CD14-positive monocyte (primary cell): ENCODE data around the gene KLF14. TPM values are rescaled to one million over a fixed set of nuclear protein-coding genes. Genes with fewer than 3 reads are reported as not detected.
A peak's percentile ranks its signal among the peaks of the same experiment; 100 is the strongest.

Experiments
- DNase-seq, 3 donors: peaks; one replicate each; pipeline ENCODE4 v3.0.0-alpha.2; 2011 to 2022
- H2AFZ ChIP-seq: 2 replicates; pipeline ENCODE4 v1.6.0; 2012; ENCODE audit warnings: mild to moderate bottlenecking, low read depth, low read length, inconsistent platforms; ENCODE audit not compliant: insufficient read depth, poor library complexity, severe bottlenecking
- H3K27ac ChIP-seq, 2 donors: 1 replicate in 1 of 2; 2 replicates in 1 of 2; pipeline ENCODE4 v1.5.1; 2012 to 2013; ENCODE audit warnings: low read length in 2 of 2, control low read depth in 1 of 2, inconsistent platforms in 1 of 2, low read depth in 1 of 2, mild to moderate bottlenecking in 1 of 2
- H3K27me3 ChIP-seq, 2 donors: one replicate each; pipeline versions ENCODE4 v1.6.0 to v1.6.1; 2011 to 2013; ENCODE audit warnings: low read length in 2 of 2; ENCODE audit not compliant: control insufficient read depth in 2 of 2, insufficient read depth in 2 of 2
- H3K36me3 ChIP-seq, 2 donors: replicated peaks in 1 of 2; 1 replicate in 1 of 2; 2 replicates in 1 of 2; pipeline versions ENCODE4 v1.5.1 to v1.6.1; 2012 to 2013; ENCODE audit warnings: low read length in 2 of 2, control low read depth in 1 of 2, inconsistent platforms in 1 of 2, mild to moderate bottlenecking in 1 of 2; ENCODE audit not compliant: insufficient read depth in 2 of 2, control insufficient read depth in 1 of 2
- H3K4me1 ChIP-seq, 2 donors: 1 replicate in 1 of 2; 2 replicates in 1 of 2; pipeline versions ENCODE4 v1.5.1 to v1.6.1; 2012 to 2013; ENCODE audit warnings: low read length in 2 of 2, control low read depth in 1 of 2, inconsistent platforms in 1 of 2, mild to moderate bottlenecking in 1 of 2, moderate library complexity in 1 of 2; ENCODE audit not compliant: insufficient read depth in 2 of 2, control insufficient read depth in 1 of 2
- H3K4me2 ChIP-seq: replicated peaks from 2 replicates; pipeline ENCODE3; 2012; ENCODE audit warnings: low read length, moderate library complexity, mild to moderate bottlenecking; ENCODE audit not compliant: poor library complexity, severe bottlenecking; ENCODE audit errors: extremely low read depth
- H3K4me3 ChIP-seq, 3 experiments: fragments of 200-600 bp in 1 of 3; sonication (generic) in 1 of 3; replicated peaks in 1 of 3; 1 replicate in 2 of 3; 2 replicates in 1 of 3; pipeline ENCODE4 v1.5.1; 2011 to 2013; ENCODE audit warnings: low read length in 3 of 3, mild to moderate bottlenecking in 3 of 3, control low read depth in 2 of 3, low read depth in 2 of 3, inconsistent platforms in 1 of 3, moderate library complexity in 1 of 3
- H3K79me2 ChIP-seq: 2 replicates; pipeline ENCODE4 v1.6.0; 2012; ENCODE audit warnings: mild to moderate bottlenecking, control low read depth, inconsistent platforms, low read length, moderate library complexity; ENCODE audit not compliant: insufficient read depth
- H3K9ac ChIP-seq: 2 replicates; pipeline ENCODE4 v1.6.0; 2017; ENCODE audit warnings: low read length, mild to moderate bottlenecking; ENCODE audit not compliant: insufficient read depth, poor library complexity, severe bottlenecking
- H3K9me3 ChIP-seq, 2 donors: replicated peaks in 1 of 2; 1 replicate in 1 of 2; 2 replicates in 1 of 2; pipeline versions ENCODE4 v1.5.1 to v1.6.1; 2012 to 2013; ENCODE audit warnings: low read length in 2 of 2, control low read depth in 1 of 2; ENCODE audit not compliant: control insufficient read depth in 1 of 2, insufficient read depth in 1 of 2
- H4K20me1 ChIP-seq: 2 replicates; pipeline ENCODE4 v1.6.0; 2012; ENCODE audit warnings: mild to moderate bottlenecking, low read length, control low read depth, moderate library complexity; ENCODE audit not compliant: insufficient read depth
- H3K27ac Mint-ChIP-seq, 7 donors: one replicate each; pipeline ENCODE4 v1.8.0; 2020; ENCODE audit warnings: mild to moderate bottlenecking in 7 of 7, mixed read lengths in 7 of 7, moderate library complexity in 6 of 7, inconsistent platforms in 2 of 7
- H3K27me3 Mint-ChIP-seq, 3 donors: one replicate each; pipeline ENCODE4 v1.8.0; 2021 to 2022; ENCODE audit warnings: low read depth in 3 of 3, mild to moderate bottlenecking in 3 of 3, mixed read lengths in 3 of 3, moderate library complexity in 3 of 3, inconsistent platforms in 1 of 3
- H3K36me3 Mint-ChIP-seq, 2 donors: one replicate each; pipeline ENCODE4 v1.8.0; 2020; ENCODE audit warnings: mixed read lengths in 2 of 2, inconsistent platforms in 1 of 2, mild to moderate bottlenecking in 1 of 2
- H3K4me1 Mint-ChIP-seq: one replicate; pipeline ENCODE4 v1.8.0; 2020; ENCODE audit warnings: mild to moderate bottlenecking, mixed read lengths
- H3K4me3 Mint-ChIP-seq, 2 donors: one replicate each; pipeline ENCODE4 v1.8.0; 2020; ENCODE audit warnings: mild to moderate bottlenecking in 2 of 2, mixed read lengths in 2 of 2, moderate library complexity in 1 of 2
- H3K9me3 Mint-ChIP-seq, 7 donors: one replicate each; pipeline ENCODE4 v1.8.0; 2020 to 2022; ENCODE audit warnings: mixed read lengths in 7 of 7, mild to moderate bottlenecking in 6 of 7, moderate library complexity in 6 of 7, inconsistent platforms in 2 of 7
- WGBS: methylation state at CpG from one replicate; pipeline ENCODE4 v1.1.5; 2013; ENCODE audit warnings: missing lambda C conversion rate; ENCODE audit not compliant: insufficient coverage; 5-methylcytosine and 5-hydroxymethylcytosine counted together
- intact Hi-C, 2 donors: fragments of 100-400 bp; cut with micrococcal nuclease; formaldehyde crosslinking; loops; one replicate each; pipeline versions ENCODE4 v1.15.0 to v1.15.1; 2023
- polyA plus RNA-seq, 3 donors: library from polyadenylated mRNA; depleted of rRNA in 1 of 3; unstranded in 2 of 3; stranded (reverse) in 1 of 3; fragments of 300-500 nt in 2 of 3; fragments of >200 nt in 1 of 3; fragmentation: Illumina TruSeq in 2 of 3; gene quantifications; 1 replicate in 2 of 3; 2 replicates in 1 of 3; pipeline ENCODE4 v1.2.3, GENCODE V29; 2012 to 2021
- TF ChIP-seq, protein P1 (sequence below): fragments of 200-600 bp; IDR thresholded peaks from one replicate; pipeline ENCODE4 v1.8.0; 2022; ENCODE audit warnings: antibody characterized with exemption, mild to moderate bottlenecking

The KLF14 gene
- polyA plus RNA-seq, 3 donors = 0.09 TPM; not detected in 2

DNA sequence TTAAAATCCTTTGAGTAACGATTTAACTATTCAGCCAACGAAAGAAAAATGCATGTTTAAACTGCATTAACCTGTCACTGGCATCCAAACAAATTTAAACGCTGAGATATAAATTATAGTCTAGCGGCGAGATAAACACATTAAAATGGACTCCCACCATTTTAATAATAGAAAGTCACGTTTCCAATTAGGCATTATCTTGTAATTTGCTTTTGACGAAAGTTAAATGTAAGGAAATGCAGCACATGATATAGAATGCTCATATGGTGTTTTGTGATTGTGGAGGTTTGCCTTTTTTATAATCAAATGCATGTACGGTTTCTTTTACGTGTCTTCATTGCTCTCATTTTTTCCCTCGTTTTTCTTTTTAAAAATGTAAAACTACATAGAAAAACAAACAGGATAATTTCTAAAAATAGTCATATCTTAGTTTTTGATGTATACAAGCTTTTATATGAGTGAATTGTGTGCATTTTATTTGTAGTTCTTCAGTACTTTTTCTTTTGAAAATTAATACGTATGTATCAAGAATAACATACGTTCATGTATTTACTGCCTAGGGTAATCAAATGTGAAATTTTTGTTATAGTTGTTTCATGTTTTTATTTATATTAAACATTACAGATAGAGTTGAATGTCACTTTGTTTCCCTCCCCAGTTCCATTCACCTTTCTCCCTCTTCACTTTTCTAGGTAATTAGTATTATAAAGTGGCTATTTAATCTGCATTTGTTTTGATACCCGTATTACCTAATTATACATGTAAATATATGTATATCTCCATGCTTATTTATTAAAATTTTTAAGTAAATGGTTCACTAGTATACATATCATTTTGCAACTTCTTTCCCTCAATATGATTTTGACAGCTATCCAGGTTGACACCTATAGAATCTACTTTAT is 1.1 kb upstream of the KLF14 start:
- intact Hi-C loops = no loop called here
- H3K4me2 ChIP-seq = peak overlapping the region; percentile 81
- Mint-ChIP-seq H3K4me3 (peak overlapping the region; percentile 87 to 95), H3K27me3 (peaks cover 70 to 77% (median 73%) of the 10 kb centered on the region in 3 donors), H3K27ac (peak overlapping the region in 2 of 7 donors; percentile 55 to 60), H3K9me3 (peaks cover 16 to 43% (median 32%) of the 10 kb centered on the region in 7 donors), H3K36me3 (peaks cover 6 to 14% of the 10 kb centered on the region in 2 donors), H3K4me1 (peaks cover 16% of the 10 kb centered on the region)
- no peaks in the 10 kb centered on the region for H3K79me2 ChIP-seq
- H3K9me3 ChIP-seq = peaks cover 24% of the 10 kb centered on the region in 2 donors
- peak overlapping the region; percentile 78 for H2AFZ ChIP-seq
- peaks cover 75 to 90% of the 10 kb centered on the region in 2 donors for H3K27me3 ChIP-seq
- no peak for DNase-seq
- TF ChIP-seq, protein P1, sequence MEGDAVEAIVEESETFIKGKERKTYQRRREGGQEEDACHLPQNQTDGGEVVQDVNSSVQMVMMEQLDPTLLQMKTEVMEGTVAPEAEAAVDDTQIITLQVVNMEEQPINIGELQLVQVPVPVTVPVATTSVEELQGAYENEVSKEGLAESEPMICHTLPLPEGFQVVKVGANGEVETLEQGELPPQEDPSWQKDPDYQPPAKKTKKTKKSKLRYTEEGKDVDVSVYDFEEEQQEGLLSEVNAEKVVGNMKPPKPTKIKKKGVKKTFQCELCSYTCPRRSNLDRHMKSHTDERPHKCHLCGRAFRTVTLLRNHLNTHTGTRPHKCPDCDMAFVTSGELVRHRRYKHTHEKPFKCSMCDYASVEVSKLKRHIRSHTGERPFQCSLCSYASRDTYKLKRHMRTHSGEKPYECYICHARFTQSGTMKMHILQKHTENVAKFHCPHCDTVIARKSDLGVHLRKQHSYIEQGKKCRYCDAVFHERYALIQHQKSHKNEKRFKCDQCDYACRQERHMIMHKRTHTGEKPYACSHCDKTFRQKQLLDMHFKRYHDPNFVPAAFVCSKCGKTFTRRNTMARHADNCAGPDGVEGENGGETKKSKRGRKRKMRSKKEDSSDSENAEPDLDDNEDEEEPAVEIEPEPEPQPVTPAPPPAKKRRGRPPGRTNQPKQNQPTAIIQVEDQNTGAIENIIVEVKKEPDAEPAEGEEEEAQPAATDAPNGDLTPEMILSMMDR = no peak
- H4K20me1 ChIP-seq = no peaks in the 10 kb centered on the region
- H3K27ac ChIP-seq = no peak overlapping the region
- WGBS = 0% methylated on average over 2 of the region's 13 CpGs
- peak overlapping the region; percentile 48 for H3K9ac ChIP-seq
- no peaks in the 10 kb centered on the region for H3K36me3 ChIP-seq
- peaks cover 9 to 19% of the 10 kb centered on the region in 2 donors for H3K4me1 ChIP-seq
- H3K4me3 ChIP-seq = peak overlapping the region; percentile 34 to 97 (median 77)

DNA sequence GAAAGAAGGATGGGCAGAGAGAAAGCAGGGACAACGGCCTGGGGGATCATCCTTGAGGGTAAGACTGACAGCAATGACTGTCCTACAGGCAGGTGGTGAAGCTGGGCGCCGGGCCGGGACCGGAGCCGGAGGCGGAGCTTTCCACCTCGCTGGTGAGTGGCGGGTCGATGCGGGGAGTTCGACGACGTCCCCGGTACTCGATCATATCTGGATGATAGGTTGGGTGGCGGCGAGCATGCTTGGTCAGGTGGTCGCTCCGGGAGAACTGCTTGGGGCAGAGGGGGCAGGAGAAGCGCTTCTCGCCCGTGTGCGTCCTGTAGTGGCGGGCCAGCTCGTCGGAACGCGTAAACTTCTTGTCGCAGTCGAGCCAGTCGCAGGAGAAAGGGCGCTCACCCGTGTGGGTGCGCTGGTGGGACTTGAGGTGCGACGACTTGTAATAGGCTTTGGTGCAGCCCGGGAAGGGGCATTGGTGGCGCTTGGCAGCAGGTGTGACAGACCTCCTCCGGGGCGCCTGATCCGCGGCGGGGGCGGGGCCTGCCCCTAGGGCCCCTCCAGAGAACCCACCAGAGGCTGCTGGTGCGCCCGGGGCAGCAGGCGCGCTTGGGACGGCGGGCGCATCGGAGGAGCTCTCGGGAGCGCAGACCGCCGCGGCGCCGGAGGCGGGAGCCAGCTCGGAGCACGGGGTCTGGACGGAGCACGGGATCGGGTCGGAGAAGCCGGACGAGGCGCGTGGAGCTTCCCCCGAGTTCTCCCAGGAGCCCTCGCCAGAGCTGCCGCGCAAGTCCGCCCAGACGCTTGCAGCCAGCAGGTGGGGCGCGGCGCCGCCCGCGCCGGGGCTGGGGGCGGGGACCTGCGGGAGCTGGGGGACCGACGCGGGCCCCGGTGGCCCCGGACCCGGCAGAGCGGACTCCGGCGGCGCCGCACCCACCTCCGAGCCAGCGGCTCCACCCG is 752 bp downstream of the KLF14 start:
- intact Hi-C loops = no loop called here
- Histone ChIP-seq H3K79me2 (no peaks in the 10 kb centered on the region), H3K4me2 (peak overlapping the region; percentile 81), H3K4me1 (peaks cover 8 to 14% of the 10 kb centered on the region in 2 donors), H3K9ac (peak overlapping the region; percentile 48), H3K4me3 (peak overlapping the region in 2 of 3 experiments; percentile 77 to 97), H4K20me1 (no peaks in the 10 kb centered on the region), H3K36me3 (no peaks in the 10 kb centered on the region), H3K27ac (no peak overlapping the region), H2AFZ (peak overlapping the region; percentile 78), H3K27me3 (peaks cover 74 to 83% of the 10 kb centered on the region in 2 donors), H3K9me3 (peaks cover 24% of the 10 kb centered on the region in 2 donors)
- Mint-ChIP-seq H3K9me3 (peaks cover 16 to 43% (median 39%) of the 10 kb centered on the region in 7 donors), H3K4me1 (peaks cover 16% of the 10 kb centered on the region), H3K4me3 (peak overlapping the region; percentile 68 to 83), H3K27me3 (peaks cover 70 to 86% (median 82%) of the 10 kb centered on the region in 3 donors), H3K27ac (no peak overlapping the region), H3K36me3 (peaks cover 6 to 14% of the 10 kb centered on the region in 2 donors)
- DNase-seq = peak; percentile 14 to 25 (median 20)
- WGBS = 15% methylated on average over 97 of the region's 100 CpGs
- TF ChIP-seq, protein P1 = peak; percentile 43
